ENCODE results near the gene SIRPA. TPM values are rescaled to one million over a fixed set of nuclear protein-coding genes. Genes with fewer than 3 reads are reported as not detected.

Gene SIRPA
- total and polyA plus RNA-seq, 11 donors = 8.6 to 73.5 (median 28.5) TPM

DNA sequence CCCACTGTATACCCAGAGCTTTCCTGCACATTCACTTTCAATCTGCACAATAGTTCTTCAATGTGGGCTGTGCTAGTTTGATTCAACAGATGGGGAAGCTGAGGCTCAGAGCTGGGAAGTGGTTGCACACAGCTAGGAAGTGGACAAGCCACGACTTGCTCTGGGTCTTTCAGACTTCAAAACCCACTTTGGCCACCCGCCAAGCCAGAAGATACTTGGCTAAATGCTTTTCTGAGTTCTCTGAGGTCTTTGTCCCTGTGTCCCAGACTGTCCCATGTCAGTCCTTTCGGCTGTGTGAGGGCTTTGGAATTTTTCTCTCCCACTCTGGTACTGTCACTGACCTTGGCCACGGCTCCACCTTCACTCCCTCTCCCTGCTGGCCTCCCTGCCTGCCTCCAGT, 88.1 kb downstream of the SIRPA start:
- no peaks in the 10 kb centered on the region for H3K4me1 ChIP-seq
- TF ChIP-seq, protein P1, sequence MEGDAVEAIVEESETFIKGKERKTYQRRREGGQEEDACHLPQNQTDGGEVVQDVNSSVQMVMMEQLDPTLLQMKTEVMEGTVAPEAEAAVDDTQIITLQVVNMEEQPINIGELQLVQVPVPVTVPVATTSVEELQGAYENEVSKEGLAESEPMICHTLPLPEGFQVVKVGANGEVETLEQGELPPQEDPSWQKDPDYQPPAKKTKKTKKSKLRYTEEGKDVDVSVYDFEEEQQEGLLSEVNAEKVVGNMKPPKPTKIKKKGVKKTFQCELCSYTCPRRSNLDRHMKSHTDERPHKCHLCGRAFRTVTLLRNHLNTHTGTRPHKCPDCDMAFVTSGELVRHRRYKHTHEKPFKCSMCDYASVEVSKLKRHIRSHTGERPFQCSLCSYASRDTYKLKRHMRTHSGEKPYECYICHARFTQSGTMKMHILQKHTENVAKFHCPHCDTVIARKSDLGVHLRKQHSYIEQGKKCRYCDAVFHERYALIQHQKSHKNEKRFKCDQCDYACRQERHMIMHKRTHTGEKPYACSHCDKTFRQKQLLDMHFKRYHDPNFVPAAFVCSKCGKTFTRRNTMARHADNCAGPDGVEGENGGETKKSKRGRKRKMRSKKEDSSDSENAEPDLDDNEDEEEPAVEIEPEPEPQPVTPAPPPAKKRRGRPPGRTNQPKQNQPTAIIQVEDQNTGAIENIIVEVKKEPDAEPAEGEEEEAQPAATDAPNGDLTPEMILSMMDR (IDR thresholded peaks at IDR 0.05) = no peak
- no peak for TF ChIP-seq POLR2A (IDR thresholded peaks at IDR 0.05)
- DNase-seq (no peak), ATAC-seq (no peak)
- intact Hi-C loops (cut with DNase I) = loop anchor here in 1 of 10 donors (10.0 kb wide), 1 partner anchor 102 kb away; no protein-coding TSS in a partner anchor
- peaks cover 0 to 37% (median 6%) of the 10 kb centered on the region in 9 donors for H3K27me3 ChIP-seq
- no peaks in the 10 kb centered on the region for H3K36me3 ChIP-seq
- no peaks in the 10 kb centered on the region for H3K9me3 ChIP-seq
- no peak overlapping the region for H3K4me3 ChIP-seq
- H3K27ac ChIP-seq = no peak overlapping the region
- 40 to 50% (median 41%) methylated on average over 4 of the region's 4 CpGs for WGBS, 4 donors

DNA sequence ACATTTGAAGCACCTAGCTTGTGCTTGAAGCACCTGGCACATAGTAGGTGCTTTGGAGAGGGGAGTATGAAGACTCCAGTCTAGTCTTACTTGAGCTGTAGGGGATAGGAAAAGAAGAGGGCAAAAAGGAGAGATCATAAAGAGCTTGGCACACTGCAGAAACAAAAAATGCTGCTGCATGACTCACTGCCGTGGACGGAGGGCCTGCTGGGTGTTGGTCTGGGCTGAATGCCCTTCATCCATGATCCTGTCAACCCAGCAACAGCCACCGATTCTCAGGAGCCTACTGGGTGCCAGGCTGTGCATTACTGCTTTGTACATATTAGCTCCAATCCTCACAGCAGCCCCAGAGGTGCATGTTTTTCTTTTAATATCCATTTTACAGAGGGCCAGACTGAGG, 92.6 kb downstream of the SIRPA start:
- no peak overlapping the region for H3K4me3 ChIP-seq
- H3K36me3 ChIP-seq = no peaks in the 10 kb centered on the region
- WGBS, 4 donors = 28 to 56% (median 45%) methylated on average over 3 of the region's 3 CpGs
- peaks cover 0 to 35% (median 16%) of the 10 kb centered on the region in 9 donors for H3K27me3 ChIP-seq
- H3K9me3 ChIP-seq = no peaks in the 10 kb centered on the region
- H3K27ac ChIP-seq = no peak overlapping the region
- TF ChIP-seq, protein P1 (IDR thresholded peaks at IDR 0.05) = no peak
- no peak for TF ChIP-seq POLR2A (IDR thresholded peaks at IDR 0.05)
- DNase-seq = no peak
- intact Hi-C loops (cut with DNase I) = loop anchor here in 1 of 10 donors (10.0 kb wide), 1 partner anchor 97 kb away; no protein-coding TSS in a partner anchor
- peak in 1 of 4 donors; percentile 58 for ATAC-seq
- no peaks in the 10 kb centered on the region for H3K4me1 ChIP-seq

Other genes with a start within 250 kb of the SIRPA start
- gene SIRPG, start 237.6 kb upstream of the SIRPA start, total RNA-seq = 1 to 10 TPM in 1 of 9 donors, under 1 TPM in 1, not detected in 7; 0.54 to 2.3 TPM
- not detected for gene SIRPG, start 237.6 kb upstream of the SIRPA start, polyA plus RNA-seq
- gene PDYN, start 98.7 kb downstream of the SIRPA start, total RNA-seq = not detected
- not detected for gene PDYN, start 98.7 kb downstream of the SIRPA start, polyA plus RNA-seq
- 10 to 100 TPM; 10.8 to 23.0 (median 15.0) TPM for gene STK35, start 206.4 kb downstream of the SIRPA start, total RNA-seq
- 10 to 100 TPM in 1 of 2 donors, 1 to 10 TPM in 1; 6.0 to 14.3 TPM for gene STK35, start 206.4 kb downstream of the SIRPA start, polyA plus RNA-seq